GM18505 (cell line): ENCODE results near the gene PEX10.

ENCODE experiments used
- ATAC-seq: cut with Tn5 transposase; IDR thresholded peaks from one replicate; pipeline ENCODE4 v1.9.1; 2021; ENCODE audit not compliant: unreplicated experiment
- POLR2A ChIP-seq: IDR thresholded peaks from 4 replicates; pipeline ENCODE4 v1.6.1; 2011; ENCODE audit warnings: borderline replicate concordance; ENCODE audit not compliant: insufficient read depth, insufficient read length; ENCODE audit errors: extremely low read depth

Gene PEX10

DNA sequence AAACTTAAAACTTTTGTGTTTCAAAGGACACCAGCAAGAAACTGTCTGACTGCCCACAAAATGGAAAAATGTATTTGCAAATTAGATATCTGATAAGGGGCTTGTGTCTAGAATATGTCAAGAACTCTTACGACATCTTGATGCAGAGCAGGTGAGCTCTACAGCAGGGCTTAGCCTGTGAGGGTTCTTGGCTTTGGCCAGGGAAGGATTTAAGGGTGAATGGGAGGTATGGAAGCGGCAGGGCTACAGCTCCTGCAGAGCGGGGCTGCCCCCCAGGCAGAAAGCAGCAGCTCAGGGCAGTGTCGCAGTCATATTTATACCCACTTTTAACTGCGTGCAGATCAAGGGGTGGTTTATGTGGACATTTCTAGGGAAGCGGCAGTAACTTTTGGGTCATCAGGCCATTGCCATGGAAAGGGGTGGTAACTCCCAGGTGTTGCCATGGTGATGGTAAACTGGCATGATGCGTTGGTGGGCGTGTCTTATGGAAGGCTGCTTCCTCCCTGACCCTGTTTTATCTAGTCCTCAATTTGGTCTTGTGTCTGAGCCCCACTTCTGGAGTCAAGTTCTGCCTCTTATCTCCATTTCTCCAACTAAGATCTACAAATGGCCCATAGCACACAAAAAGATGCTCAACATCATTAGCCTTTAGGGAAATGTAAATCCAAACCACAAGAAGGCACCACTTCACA, 44.2 kb downstream of the PEX10 start:
- ATAC-seq = no peak
- no peak for TF ChIP-seq POLR2A

- no peak for ATAC-seq
Observed at GRCh38 chr1:2363847-2364513, 48.4 kb downstream of the PEX10 start.

DNA sequence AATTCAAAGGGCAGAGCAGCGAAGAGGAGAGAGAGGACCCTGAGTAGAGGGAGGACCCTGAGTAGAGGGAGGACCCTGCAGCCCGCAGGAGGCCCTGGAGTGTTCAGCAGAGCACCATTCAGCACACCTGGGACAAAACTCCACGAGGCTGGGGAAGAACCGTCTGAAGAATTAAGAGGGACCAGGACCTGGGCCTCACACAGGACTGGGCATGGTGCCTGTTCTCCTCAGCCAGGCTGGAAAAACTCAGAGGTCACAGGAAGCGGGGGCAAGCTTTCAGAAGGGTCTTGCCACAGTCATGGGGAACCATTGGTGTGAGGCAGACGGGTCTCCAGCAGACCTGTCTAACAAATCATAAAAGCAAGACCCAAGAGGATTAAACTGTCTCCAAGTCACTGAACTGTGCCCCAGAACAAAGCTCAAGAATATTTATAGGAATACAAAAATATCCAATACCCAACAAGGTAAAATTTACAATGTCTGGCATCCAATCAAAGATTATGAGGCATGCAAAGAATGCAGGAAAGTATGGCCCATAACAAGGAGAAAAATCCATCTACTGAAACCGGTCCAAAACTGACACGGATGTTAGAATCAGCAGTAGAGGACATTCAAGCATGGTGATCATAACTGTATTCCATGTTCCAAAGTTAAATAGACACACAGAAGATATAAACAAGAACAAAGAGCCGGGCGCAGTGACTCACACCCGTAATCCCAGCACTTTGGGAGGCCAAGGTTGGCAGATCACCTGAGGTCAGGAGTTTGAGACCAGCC, 51.6 kb downstream of the PEX10 start:
- no peak for ATAC-seq
- no peak for TF ChIP-seq POLR2A

More at GRCh38 chr1:2363847-2364513, 48.4 kb downstream of the PEX10 start:
- TF ChIP-seq POLR2A = no peak

- ATAC-seq = no peak
- TF ChIP-seq POLR2A = no peak
Observed at GRCh38 chr1:2358651-2359640, 53.4 kb downstream of the PEX10 start.

DNA sequence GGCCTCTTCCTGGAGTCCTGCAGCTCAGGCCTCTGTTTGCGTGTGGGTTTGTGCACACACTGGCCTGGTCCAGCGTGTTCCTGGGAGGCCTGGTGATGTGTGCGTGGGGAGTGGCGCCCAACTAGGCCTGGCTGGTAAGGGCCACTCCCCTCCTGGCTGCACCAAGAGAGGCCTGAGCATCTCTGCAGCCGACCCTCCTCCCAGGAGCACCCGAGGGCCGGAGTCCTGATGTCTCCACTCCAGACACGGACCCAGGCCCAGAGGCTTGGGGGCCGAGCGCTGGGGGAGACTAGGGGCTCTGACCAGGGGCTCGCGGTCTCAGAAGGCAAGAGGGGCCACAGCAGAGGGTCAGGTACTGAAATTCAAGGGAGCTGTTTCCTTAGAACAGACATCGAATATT, 54.3 kb downstream of the PEX10 start:
- ATAC-seq = no peak
- TF ChIP-seq POLR2A = no peak

GRCh38 chr1:2356911-2357845, 55.2 kb downstream of the PEX10 start:
- TF ChIP-seq POLR2A = no peak
- ATAC-seq = no peak

GRCh38 chr1:2356401-2356800, 56.0 kb downstream of the PEX10 start:
- no peak for TF ChIP-seq POLR2A
- ATAC-seq = no peak

DNA sequence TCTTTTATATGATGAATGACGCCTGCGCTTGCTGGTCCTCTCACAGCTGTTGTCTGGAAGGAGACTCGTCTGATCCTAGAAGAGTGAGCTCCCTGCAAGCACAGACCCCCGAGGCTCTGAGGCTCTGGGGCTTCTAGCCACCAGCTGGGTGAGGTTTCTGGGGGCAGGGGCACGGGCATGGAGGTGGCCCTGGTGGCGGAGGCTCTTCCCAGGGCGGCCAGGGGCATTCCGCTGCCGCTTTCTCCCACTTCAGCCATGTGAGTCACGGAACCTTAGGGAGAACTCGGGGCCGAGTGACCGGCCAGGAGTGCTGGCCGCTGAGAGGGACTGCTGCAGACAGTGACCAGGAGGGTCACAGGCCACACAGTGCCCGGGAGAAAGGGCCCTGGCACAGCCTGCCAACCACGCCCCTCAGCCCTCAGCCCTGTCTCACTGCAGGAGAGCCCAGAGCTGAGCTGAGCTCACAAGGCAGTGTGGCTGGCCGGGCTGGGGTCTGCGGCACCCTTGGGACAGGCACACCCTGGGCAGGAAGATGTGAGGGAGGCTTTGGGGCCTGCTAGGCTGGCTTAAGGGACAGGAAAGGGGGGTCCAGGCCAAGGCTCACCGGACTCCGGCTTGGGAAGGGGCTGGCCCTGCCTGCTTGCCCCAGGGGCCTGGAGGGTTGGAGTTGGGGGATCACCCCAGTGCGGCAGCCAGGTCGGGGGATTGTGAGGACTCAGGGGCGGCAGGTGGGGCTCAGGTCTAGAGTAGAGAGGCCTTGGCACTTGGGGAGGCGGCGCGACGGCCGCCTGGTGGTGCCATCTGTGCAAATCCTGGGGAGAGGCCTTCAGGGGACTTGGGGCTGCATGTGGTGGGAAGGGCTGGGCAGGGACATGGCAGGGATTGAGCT, 56.7 kb downstream of the PEX10 start:
- no peak for TF ChIP-seq POLR2A
- no peak for ATAC-seq

- ATAC-seq = no peak
- TF ChIP-seq POLR2A = no peak
Observed at GRCh38 chr1:2354511-2355372, 57.6 kb downstream of the PEX10 start.
